B cell (primary cell): ENCODE results near the gene ANKRD34A. TPM values are rescaled to one million over a fixed set of nuclear protein-coding genes. Genes with fewer than 3 reads are reported as not detected.

Experiments used
- ATAC-seq: fragments of 200-7000 bp; cut with Tn5 transposase; one replicate; pipeline ENCODE4 v1.10.0; 2021; ENCODE audit warnings: low read depth, mild to moderate bottlenecking, moderate number of reproducible peaks, moderate library complexity
- CTCF ChIA-PET: fragments of 350-600 bp; sonication (Branson Sonifier 250); formaldehyde crosslinking; loops from one replicate; lab custom pipeline; 2021; ENCODE audit warnings: antibody characterized with exemption, inconsistent platforms; lab: Charles Lee
- POLR2A ChIA-PET: fragments of 350-600 bp; sonication (Branson Sonifier 250); formaldehyde crosslinking; loops from one replicate; lab custom pipeline; 2021; ENCODE audit warnings: antibody characterized with exemption; lab: Charles Lee
- DNase-seq: peaks from one replicate; pipeline ENCODE4 v3.0.0; 2013
- H2AFZ ChIP-seq: 2 replicates; pipeline ENCODE4 v1.6.1; 2012; ENCODE audit warnings: mild to moderate bottlenecking, low read depth, low read length; ENCODE audit not compliant: insufficient read depth, poor library complexity, severe bottlenecking
- H3K27ac ChIP-seq, 2 donors: 1 replicate in 1 of 2; 2 replicates in 1 of 2; pipeline ENCODE4 v1.5.1; 2012 to 2013; ENCODE audit warnings: low read length in 2 of 2, mild to moderate bottlenecking in 2 of 2, moderate library complexity in 1 of 2
- H3K27me3 ChIP-seq, 4 experiments: fragments of 200-600 bp in 1 of 4; sonication (generic) in 1 of 4; replicated peaks in 1 of 4; 1 replicate in 2 of 4; 2 replicates in 2 of 4; pipeline versions ENCODE4 v1.6.1 to v1.7.0; 2013 to 2016; ENCODE audit warnings: low read length in 3 of 4, mild to moderate bottlenecking in 2 of 4, mixed read lengths in 1 of 4, moderate library complexity in 1 of 4; ENCODE audit not compliant: insufficient read depth in 4 of 4, control insufficient read depth in 3 of 4; ENCODE audit errors: control extremely low read depth in 1 of 4
- H3K36me3 ChIP-seq, 2 experiments: replicated peaks in 1 of 2; 1 replicate in 1 of 2; 2 replicates in 1 of 2; pipeline versions ENCODE4 v1.6.1 to v1.7.1; 2013; ENCODE audit warnings: low read length in 1 of 2; ENCODE audit not compliant: insufficient read depth in 2 of 2, control insufficient read depth in 1 of 2; ENCODE audit errors: control extremely low read depth in 1 of 2, extremely low read depth in 1 of 2
- H3K4me1 ChIP-seq, 2 donors: fragments of 200-600 bp in 1 of 2; sonication (generic) in 1 of 2; 1 replicate in 1 of 2; 2 replicates in 1 of 2; pipeline versions ENCODE4 v1.5.1 to v1.6.1; 2013 to 2017; ENCODE audit warnings: low read length in 2 of 2; ENCODE audit not compliant: control insufficient read depth in 2 of 2, insufficient read depth in 2 of 2
- H3K4me2 ChIP-seq: replicated peaks from 2 replicates; pipeline ENCODE3; 2012; ENCODE audit warnings: mild to moderate bottlenecking, low read depth, low read length; ENCODE audit not compliant: poor library complexity, severe bottlenecking
- H3K4me3 ChIP-seq, 5 experiments: fragments of 200-600 bp in 1 of 5; sonication (generic) in 1 of 5; 1 replicate in 3 of 5; 2 replicates in 2 of 5; pipeline versions ENCODE4 v1.5.1 to v1.7.0; 2011 to 2016; ENCODE audit warnings: low read length in 4 of 5, mild to moderate bottlenecking in 4 of 5, low read depth in 2 of 5, control low read depth in 1 of 5, moderate library complexity in 1 of 5; ENCODE audit not compliant: insufficient read depth in 1 of 5; ENCODE audit errors: control extremely low read depth in 1 of 5, extremely low read depth in 1 of 5
- H3K79me2 ChIP-seq: fragments of 200-600 bp; sonication (generic); one replicate; pipeline ENCODE4 v1.6.0; 2016; ENCODE audit warnings: low read length; ENCODE audit not compliant: control insufficient read depth, insufficient read depth
- H3K9ac ChIP-seq: fragments of 200-600 bp; sonication (generic); 2 replicates; pipeline ENCODE4 v1.6.1; 2017; ENCODE audit warnings: mild to moderate bottlenecking, low read length, moderate library complexity
- H3K9me3 ChIP-seq, 3 donors: one replicate each; pipeline versions ENCODE4 v1.6.1 to v1.7.1; 2013; ENCODE audit warnings: low read length in 2 of 3; ENCODE audit not compliant: control insufficient read depth in 2 of 3, insufficient read depth in 1 of 3; ENCODE audit errors: control extremely low read depth in 1 of 3
- H4K20me1 ChIP-seq: 2 replicates; pipeline ENCODE4 v1.6.0; 2012; ENCODE audit warnings: mild to moderate bottlenecking, low read length; ENCODE audit not compliant: insufficient read depth, control insufficient read depth, poor library complexity, severe bottlenecking
- H3K27ac Mint-ChIP-seq: one replicate; pipeline ENCODE4 v1.8.0; 2021; ENCODE audit warnings: mixed read lengths
- H3K27me3 Mint-ChIP-seq: one replicate; pipeline ENCODE4 v1.8.0; 2021; ENCODE audit warnings: mixed read lengths
- H3K4me1 Mint-ChIP-seq: one replicate; pipeline ENCODE4 v1.8.0; 2021; ENCODE audit warnings: mixed read lengths
- H3K4me3 Mint-ChIP-seq: one replicate; pipeline ENCODE4 v1.8.0; 2021; ENCODE audit warnings: mixed read lengths
- H3K9me3 Mint-ChIP-seq: one replicate; pipeline ENCODE4 v1.8.0; 2022; ENCODE audit warnings: mixed read lengths; ENCODE audit not compliant: insufficient read depth
- EZH2 ChIP-seq: IDR thresholded peaks from 2 replicates; pipeline ENCODE4 v1.6.1; 2012; ENCODE audit warnings: borderline replicate concordance, low read depth, mild to moderate bottlenecking, moderate library complexity, low read length; ENCODE audit not compliant: insufficient read depth, poor library complexity, severe bottlenecking
- WGBS: methylation state at CpG from one replicate; pipeline ENCODE4 v1.1.5; 2013; ENCODE audit warnings: missing lambda C conversion rate; ENCODE audit not compliant: insufficient coverage; 5-methylcytosine and 5-hydroxymethylcytosine counted together
- intact Hi-C: fragments of 100-400 bp; cut with micrococcal nuclease; formaldehyde crosslinking; loops from one replicate; pipeline ENCODE4 v1.10.0; 2022
- polyA plus RNA-seq: library from polyadenylated mRNA; depleted of rRNA; stranded (reverse); fragments of >200 nt; gene quantifications from 2 replicates; pipeline ENCODE4 v1.2.3, GENCODE V29; 2012
- total RNA-seq, 2 donors: library from RNA; stranded (reverse); fragments of 120-200 nt in 1 of 2; gene quantifications; 1 replicate in 1 of 2; 2 replicates in 1 of 2; pipeline versions ENCODE4 v1.2.3 to v1.2.4, GENCODE V29; 2013 to 2022
- TF ChIP-seq, protein P1 (sequence below): fragments of 200-600 bp; IDR thresholded peaks from one replicate; pipeline ENCODE4 v1.8.0; 2022; ENCODE audit warnings: antibody characterized with exemption, mild to moderate bottlenecking

ANKRD34A gene
- total and polyA plus RNA-seq, 2 donors (not counting 1 experiment from before 2014, with no cell fraction given) = 0.86 to 1.8 TPM

- Histone ChIP-seq H3K79me2 (peaks cover 44% of the 10 kb centered on the region), H3K27me3 (no peaks in the 10 kb centered on the region), H3K9ac (no peak overlapping the region), H3K36me3 (peaks cover 0 to 7% of the 10 kb centered on the region in 2 experiments), H2AFZ (no peak overlapping the region), H3K4me2 (no peak overlapping the region), H3K27ac (no peak overlapping the region), H3K4me3 (no peak overlapping the region), H3K4me1 (peaks cover 27% of the 10 kb centered on the region in 2 donors), H3K9me3 (no peaks in the 10 kb centered on the region), H4K20me1 (no peaks in the 10 kb centered on the region)
- DNase-seq (no peak), ATAC-seq (no peak)
- WGBS = 100% methylated on average over 2 of the region's 7 CpGs
- intact Hi-C loops = no loop called here
- CTCF ChIA-PET = interaction anchor here (0.9 to 7.1 kb wide), 3 partner anchors 34 to 129 kb away, joined by 3 to 68 read pairs (median 4); partner anchors contain the start of gene NUDT17
- no peak for TF ChIP-seq EZH2
- TF ChIP-seq, protein P1, sequence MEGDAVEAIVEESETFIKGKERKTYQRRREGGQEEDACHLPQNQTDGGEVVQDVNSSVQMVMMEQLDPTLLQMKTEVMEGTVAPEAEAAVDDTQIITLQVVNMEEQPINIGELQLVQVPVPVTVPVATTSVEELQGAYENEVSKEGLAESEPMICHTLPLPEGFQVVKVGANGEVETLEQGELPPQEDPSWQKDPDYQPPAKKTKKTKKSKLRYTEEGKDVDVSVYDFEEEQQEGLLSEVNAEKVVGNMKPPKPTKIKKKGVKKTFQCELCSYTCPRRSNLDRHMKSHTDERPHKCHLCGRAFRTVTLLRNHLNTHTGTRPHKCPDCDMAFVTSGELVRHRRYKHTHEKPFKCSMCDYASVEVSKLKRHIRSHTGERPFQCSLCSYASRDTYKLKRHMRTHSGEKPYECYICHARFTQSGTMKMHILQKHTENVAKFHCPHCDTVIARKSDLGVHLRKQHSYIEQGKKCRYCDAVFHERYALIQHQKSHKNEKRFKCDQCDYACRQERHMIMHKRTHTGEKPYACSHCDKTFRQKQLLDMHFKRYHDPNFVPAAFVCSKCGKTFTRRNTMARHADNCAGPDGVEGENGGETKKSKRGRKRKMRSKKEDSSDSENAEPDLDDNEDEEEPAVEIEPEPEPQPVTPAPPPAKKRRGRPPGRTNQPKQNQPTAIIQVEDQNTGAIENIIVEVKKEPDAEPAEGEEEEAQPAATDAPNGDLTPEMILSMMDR = no peak
- H3K27ac Mint-ChIP-seq = no peak overlapping the region
- POLR2A ChIA-PET = no interaction called here
- no peaks in the 10 kb centered on the region for H3K27me3 Mint-ChIP-seq
- H3K9me3 Mint-ChIP-seq = no peaks in the 10 kb centered on the region
- H3K4me3 Mint-ChIP-seq = no peak overlapping the region
- H3K4me1 Mint-ChIP-seq = peaks cover 2% of the 10 kb centered on the region
These were observed 10.3 kb upstream of the ANKRD34A start for GRCh38 chr1:145974721-145975120.

DNA sequence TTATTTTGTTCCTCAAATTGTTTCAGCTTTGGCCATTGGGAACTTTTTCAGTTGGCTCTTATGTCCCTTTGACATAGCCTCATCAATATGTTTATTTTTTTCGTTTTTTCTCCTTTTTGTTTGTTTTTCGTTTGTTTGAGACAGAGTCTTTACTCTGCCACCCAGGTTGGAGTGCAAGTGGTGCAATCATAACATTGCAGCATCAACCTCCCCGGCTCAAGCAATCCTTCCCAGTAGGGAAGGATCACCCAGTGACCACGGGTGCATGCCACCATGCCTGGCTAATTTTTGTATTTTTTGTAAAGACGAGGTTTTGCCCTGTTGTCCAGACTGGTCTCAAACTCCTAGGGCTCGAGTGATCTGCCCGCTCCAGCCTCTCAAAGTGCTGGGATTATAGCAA lies 8.2 kb upstream of the ANKRD34A start:
- 95% methylated on average over 7 of the region's 7 CpGs for WGBS
- no peak overlapping the region for H3K27ac Mint-ChIP-seq
- H3K4me1 Mint-ChIP-seq = peaks cover 7% of the 10 kb centered on the region
- ChIA-PET CTCF (interaction anchor here (0.6 to 1.7 kb wide), 5 partner anchors 30 to 86 kb away, joined by 3 to 5 read pairs (median 4); no protein-coding TSS in a partner anchor), POLR2A (no interaction called here)
- no peak for TF ChIP-seq EZH2
- TF ChIP-seq, protein P1 = no peak
- Histone ChIP-seq H4K20me1 (no peaks in the 10 kb centered on the region), H3K4me1 (peaks cover 5 to 6% of the 10 kb centered on the region in 2 donors), H3K9me3 (peaks cover 0 to under 1% (median 0%) of the 10 kb centered on the region in 3 donors), H3K4me2 (no peak overlapping the region), H3K4me3 (no peak overlapping the region), H3K79me2 (peaks cover 59% of the 10 kb centered on the region), H3K9ac (no peak overlapping the region), H3K36me3 (peaks cover under 1 to 7% of the 10 kb centered on the region in 2 experiments), H2AFZ (no peak overlapping the region), H3K27me3 (no peaks in the 10 kb centered on the region), H3K27ac (no peak overlapping the region)
- ATAC-seq (no peak), DNase-seq (no peak)
- intact Hi-C loops = no loop called here
- no peaks in the 10 kb centered on the region for H3K27me3 Mint-ChIP-seq
- no peak overlapping the region for H3K4me3 Mint-ChIP-seq
- no peaks in the 10 kb centered on the region for H3K9me3 Mint-ChIP-seq
